B cell (primary cell): ENCODE results near the gene CACNG4. TPM values are rescaled to one million over a fixed set of nuclear protein-coding genes. Genes with fewer than 3 reads are reported as not detected.

Source experiments
- ATAC-seq: fragments of 200-7000 bp; cut with Tn5 transposase; one replicate; pipeline ENCODE4 v1.10.0; 2021; ENCODE audit warnings: low read depth, mild to moderate bottlenecking, moderate number of reproducible peaks, moderate library complexity
- CTCF ChIA-PET: fragments of 350-600 bp; sonication (Branson Sonifier 250); formaldehyde crosslinking; loops from one replicate; lab custom pipeline; 2021; ENCODE audit warnings: antibody characterized with exemption, inconsistent platforms; lab: Charles Lee
- POLR2A ChIA-PET: fragments of 350-600 bp; sonication (Branson Sonifier 250); formaldehyde crosslinking; loops from one replicate; lab custom pipeline; 2021; ENCODE audit warnings: antibody characterized with exemption; lab: Charles Lee
- DNase-seq: peaks from one replicate; pipeline ENCODE4 v3.0.0; 2013
- H2AFZ ChIP-seq: 2 replicates; pipeline ENCODE4 v1.6.1; 2012; ENCODE audit warnings: mild to moderate bottlenecking, low read depth, low read length; ENCODE audit not compliant: insufficient read depth, poor library complexity, severe bottlenecking
- H3K27ac ChIP-seq, 2 donors: 1 replicate in 1 of 2; 2 replicates in 1 of 2; pipeline ENCODE4 v1.5.1; 2012 to 2013; ENCODE audit warnings: low read length in 2 of 2, mild to moderate bottlenecking in 2 of 2, moderate library complexity in 1 of 2
- H3K27me3 ChIP-seq, 4 experiments: fragments of 200-600 bp in 1 of 4; sonication (generic) in 1 of 4; replicated peaks in 1 of 4; 1 replicate in 2 of 4; 2 replicates in 2 of 4; pipeline versions ENCODE4 v1.6.1 to v1.7.0; 2013 to 2016; ENCODE audit warnings: low read length in 3 of 4, mild to moderate bottlenecking in 2 of 4, mixed read lengths in 1 of 4, moderate library complexity in 1 of 4; ENCODE audit not compliant: insufficient read depth in 4 of 4, control insufficient read depth in 3 of 4; ENCODE audit errors: control extremely low read depth in 1 of 4
- H3K36me3 ChIP-seq, 2 experiments: replicated peaks in 1 of 2; 1 replicate in 1 of 2; 2 replicates in 1 of 2; pipeline versions ENCODE4 v1.6.1 to v1.7.1; 2013; ENCODE audit warnings: low read length in 1 of 2; ENCODE audit not compliant: insufficient read depth in 2 of 2, control insufficient read depth in 1 of 2; ENCODE audit errors: control extremely low read depth in 1 of 2, extremely low read depth in 1 of 2
- H3K4me1 ChIP-seq, 2 donors: fragments of 200-600 bp in 1 of 2; sonication (generic) in 1 of 2; 1 replicate in 1 of 2; 2 replicates in 1 of 2; pipeline versions ENCODE4 v1.5.1 to v1.6.1; 2013 to 2017; ENCODE audit warnings: low read length in 2 of 2; ENCODE audit not compliant: control insufficient read depth in 2 of 2, insufficient read depth in 2 of 2
- H3K4me2 ChIP-seq: replicated peaks from 2 replicates; pipeline ENCODE3; 2012; ENCODE audit warnings: mild to moderate bottlenecking, low read depth, low read length; ENCODE audit not compliant: poor library complexity, severe bottlenecking
- H3K4me3 ChIP-seq, 5 experiments: fragments of 200-600 bp in 1 of 5; sonication (generic) in 1 of 5; 1 replicate in 3 of 5; 2 replicates in 2 of 5; pipeline versions ENCODE4 v1.5.1 to v1.7.0; 2011 to 2016; ENCODE audit warnings: low read length in 4 of 5, mild to moderate bottlenecking in 4 of 5, low read depth in 2 of 5, control low read depth in 1 of 5, moderate library complexity in 1 of 5; ENCODE audit not compliant: insufficient read depth in 1 of 5; ENCODE audit errors: control extremely low read depth in 1 of 5, extremely low read depth in 1 of 5
- H3K79me2 ChIP-seq: fragments of 200-600 bp; sonication (generic); one replicate; pipeline ENCODE4 v1.6.0; 2016; ENCODE audit warnings: low read length; ENCODE audit not compliant: control insufficient read depth, insufficient read depth
- H3K9ac ChIP-seq: fragments of 200-600 bp; sonication (generic); 2 replicates; pipeline ENCODE4 v1.6.1; 2017; ENCODE audit warnings: mild to moderate bottlenecking, low read length, moderate library complexity
- H3K9me3 ChIP-seq, 3 donors: one replicate each; pipeline versions ENCODE4 v1.6.1 to v1.7.1; 2013; ENCODE audit warnings: low read length in 2 of 3; ENCODE audit not compliant: control insufficient read depth in 2 of 3, insufficient read depth in 1 of 3; ENCODE audit errors: control extremely low read depth in 1 of 3
- H4K20me1 ChIP-seq: 2 replicates; pipeline ENCODE4 v1.6.0; 2012; ENCODE audit warnings: mild to moderate bottlenecking, low read length; ENCODE audit not compliant: insufficient read depth, control insufficient read depth, poor library complexity, severe bottlenecking
- H3K27ac Mint-ChIP-seq: one replicate; pipeline ENCODE4 v1.8.0; 2021; ENCODE audit warnings: mixed read lengths
- H3K27me3 Mint-ChIP-seq: one replicate; pipeline ENCODE4 v1.8.0; 2021; ENCODE audit warnings: mixed read lengths
- H3K4me1 Mint-ChIP-seq: one replicate; pipeline ENCODE4 v1.8.0; 2021; ENCODE audit warnings: mixed read lengths
- H3K4me3 Mint-ChIP-seq: one replicate; pipeline ENCODE4 v1.8.0; 2021; ENCODE audit warnings: mixed read lengths
- H3K9me3 Mint-ChIP-seq: one replicate; pipeline ENCODE4 v1.8.0; 2022; ENCODE audit warnings: mixed read lengths; ENCODE audit not compliant: insufficient read depth
- CTCF ChIP-seq: fragments of 200-600 bp; IDR thresholded peaks from one replicate; pipeline ENCODE4 v1.8.0; 2022; ENCODE audit warnings: antibody characterized with exemption, mild to moderate bottlenecking
- EZH2 ChIP-seq: IDR thresholded peaks from 2 replicates; pipeline ENCODE4 v1.6.1; 2012; ENCODE audit warnings: borderline replicate concordance, low read depth, mild to moderate bottlenecking, moderate library complexity, low read length; ENCODE audit not compliant: insufficient read depth, poor library complexity, severe bottlenecking
- WGBS: methylation state at CpG from one replicate; pipeline ENCODE4 v1.1.5; 2013; ENCODE audit warnings: missing lambda C conversion rate; ENCODE audit not compliant: insufficient coverage; 5-methylcytosine and 5-hydroxymethylcytosine counted together
- intact Hi-C: fragments of 100-400 bp; cut with micrococcal nuclease; formaldehyde crosslinking; loops from one replicate; pipeline ENCODE4 v1.10.0; 2022
- polyA plus RNA-seq: library from polyadenylated mRNA; depleted of rRNA; stranded (reverse); fragments of >200 nt; gene quantifications from 2 replicates; pipeline ENCODE4 v1.2.3, GENCODE V29; 2012
- total RNA-seq, 2 donors: library from RNA; stranded (reverse); fragments of 120-200 nt in 1 of 2; gene quantifications; 1 replicate in 1 of 2; 2 replicates in 1 of 2; pipeline versions ENCODE4 v1.2.3 to v1.2.4, GENCODE V29; 2013 to 2022

CACNG4 gene
- total and polyA plus RNA-seq, 2 donors (not counting 1 experiment from before 2014, with no cell fraction given): not detected

- Histone ChIP-seq H3K4me3 (no peak overlapping the region), H3K4me1 (no peaks in the 10 kb centered on the region), H3K27ac (no peak overlapping the region), H3K4me2 (no peak overlapping the region), H3K9ac (no peak overlapping the region), H3K79me2 (no peaks in the 10 kb centered on the region), H3K9me3 (peaks cover 0 to 5% (median 0%) of the 10 kb centered on the region in 3 donors), H2AFZ (no peak overlapping the region), H3K36me3 (no peaks in the 10 kb centered on the region), H3K27me3 (no peaks in the 10 kb centered on the region), H4K20me1 (no peaks in the 10 kb centered on the region)
- Mint-ChIP-seq H3K27ac (no peak overlapping the region), H3K4me3 (no peak overlapping the region), H3K9me3 (peaks cover 9% of the 10 kb centered on the region), H3K27me3 (peaks cover 40% of the 10 kb centered on the region), H3K4me1 (no peaks in the 10 kb centered on the region)
- ChIA-PET POLR2A (no interaction called here), CTCF (no interaction called here)
- TF ChIP-seq CTCF (no peak), EZH2 (no peak)
- intact Hi-C loops: no loop called here
- ATAC-seq (no peak), DNase-seq (no peak)
- 94% methylated on average over 11 of the region's 11 CpGs for WGBS
Measured at GRCh38 chr17:66915792-66916191, 48.7 kb upstream of the CACNG4 start.

- ATAC-seq (no peak), DNase-seq (no peak)
- WGBS: no CpG with 5 or more reads among the region's 1 CpG
- no peaks in the 10 kb centered on the region for H3K4me1 ChIP-seq
- no peak overlapping the region for H3K4me2 ChIP-seq
- H3K9ac ChIP-seq: no peak overlapping the region
- no peaks in the 10 kb centered on the region for H4K20me1 ChIP-seq
- H3K4me3 Mint-ChIP-seq: no peak overlapping the region
- H3K27me3 ChIP-seq: no peaks in the 10 kb centered on the region
- no peak overlapping the region for H3K27ac Mint-ChIP-seq
- H3K4me3 ChIP-seq: no peak overlapping the region
- POLR2A ChIA-PET: no interaction called here
- no peaks in the 10 kb centered on the region for H3K79me2 ChIP-seq
- H3K27ac ChIP-seq: no peak overlapping the region
- intact Hi-C loops: no loop called here
- H3K9me3 ChIP-seq: peaks cover 0 to 9% (median 0%) of the 10 kb centered on the region in 3 donors
- CTCF ChIA-PET: no interaction called here
- H2AFZ ChIP-seq: no peak overlapping the region
- H3K36me3 ChIP-seq: no peaks in the 10 kb centered on the region
- no peak for TF ChIP-seq CTCF
- no peak for TF ChIP-seq EZH2
- H3K9me3 Mint-ChIP-seq: peaks cover 13% of the 10 kb centered on the region
- H3K27me3 Mint-ChIP-seq: peaks cover 40% of the 10 kb centered on the region
- H3K4me1 Mint-ChIP-seq: no peaks in the 10 kb centered on the region
Measured at GRCh38 chr17:66916946-66917345, 47.6 kb upstream of the CACNG4 start.
